ENCODE data around the gene ZNF442.
"Not testable (repeated sequence)": the region's sequence is repeated elsewhere in the genome, so short reads cannot be mapped to it uniquely, and the experiment has no call there.

ZNF442 gene

DNA sequence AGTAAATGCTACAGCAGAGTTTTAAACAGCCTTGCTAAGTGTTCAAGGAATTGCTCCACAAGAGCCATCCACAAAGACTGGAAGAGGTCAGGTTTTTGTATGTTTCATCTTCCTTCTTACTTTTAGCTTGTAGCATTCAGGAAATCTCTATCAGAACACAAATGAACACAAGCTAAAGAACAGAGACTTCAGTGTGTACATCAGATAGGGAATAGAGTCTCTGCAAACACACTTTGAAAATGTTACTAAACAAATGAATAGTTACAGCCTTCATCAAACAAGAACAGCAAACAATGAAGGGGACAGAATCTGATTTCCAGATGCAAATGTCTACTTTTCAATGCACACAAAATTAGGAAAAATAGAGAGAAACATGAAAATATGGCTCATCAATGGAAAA is 39.8 kb downstream of the ZNF442 start:
- no peak for DNase-seq

DNA sequence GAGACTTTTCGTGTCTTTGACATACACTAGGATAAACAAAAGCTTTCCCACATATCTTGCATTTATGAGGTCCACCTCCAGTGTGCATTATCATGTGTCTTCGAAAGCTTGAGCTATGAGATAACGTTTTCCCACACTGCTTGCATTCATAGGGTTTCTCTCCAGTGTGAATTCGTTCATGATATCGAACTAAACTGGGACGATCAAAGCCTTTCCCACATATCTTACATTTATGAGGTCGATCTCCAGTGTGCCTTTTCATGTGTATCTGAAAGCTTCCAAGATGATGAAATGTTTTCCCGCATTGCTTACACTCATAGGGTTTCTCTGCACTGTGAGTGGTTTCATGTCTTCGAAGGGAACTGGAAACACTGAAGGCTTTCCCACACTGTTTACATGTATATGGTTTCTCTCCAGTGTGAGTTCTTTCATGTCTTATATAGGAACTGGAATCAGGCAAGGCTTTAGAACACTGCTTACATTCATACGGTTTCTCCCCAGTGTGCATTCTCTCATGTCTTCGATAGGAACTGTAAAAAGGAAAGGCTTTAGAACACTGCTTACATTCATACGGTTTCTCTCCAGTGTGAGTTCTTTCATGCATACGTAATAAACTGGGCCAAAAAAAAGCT is 46.6 kb downstream of the ZNF442 start:
- DNase-seq, result no peak

DNA sequence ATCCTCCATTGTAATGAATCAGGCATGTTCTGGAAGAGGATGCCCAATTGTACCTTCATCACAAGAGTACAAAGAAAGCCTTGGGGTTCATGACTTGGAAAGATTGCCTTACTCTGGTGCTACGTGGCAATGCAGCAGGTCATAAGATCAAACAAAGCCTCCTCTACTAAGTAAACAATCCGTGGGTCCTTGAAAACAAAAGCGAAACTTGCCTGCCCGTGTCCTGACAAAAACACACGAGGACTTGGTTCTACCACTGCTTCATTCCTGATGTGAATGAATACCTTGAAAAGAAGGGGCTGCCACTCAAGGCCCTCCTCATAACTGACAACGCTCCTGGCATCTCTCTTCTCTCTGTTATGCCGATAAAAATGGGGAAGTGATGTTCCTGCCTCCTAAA is 50.9 kb downstream of the ZNF442 start:
- DNase-seq, result no peak

DNA sequence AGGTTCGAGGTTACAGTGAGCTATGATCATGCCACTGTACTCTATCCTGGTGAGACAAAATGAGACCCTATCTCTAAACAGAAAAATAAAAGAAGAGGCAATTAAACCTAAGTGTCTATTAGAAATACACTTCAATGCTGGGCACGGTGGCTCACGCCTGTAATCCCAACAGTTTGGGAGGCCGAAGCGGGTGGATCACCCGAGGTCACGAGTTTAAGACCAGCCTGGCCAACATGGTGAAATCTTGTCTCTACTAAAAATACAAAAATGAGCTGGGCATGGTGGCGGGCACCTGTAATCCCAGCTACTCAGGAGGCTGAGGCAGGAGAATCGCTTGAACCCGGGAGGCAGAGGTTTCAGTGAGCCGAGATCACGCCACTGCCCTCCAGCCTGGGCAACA is 56.6 kb downstream of the ZNF442 start:
- not testable (repeated sequence) for DNase-seq

Measured in CD4-positive, alpha-beta T cell treated with Interleukin-17A for 1 hour (primary cell).